ENCODE results near the gene HCN2.
A peak's percentile ranks its signal among the peaks of the same experiment; 100 is the strongest.
"Not testable (repeated sequence)": the region's sequence is repeated elsewhere in the genome, so short reads cannot be mapped to it uniquely, and the experiment has no call there.

HCN2 gene

GRCh38 chr19:597406-598315 lies 8.0 kb downstream of the HCN2 start:
- Mint-ChIP-seq H3K27ac (no peak overlapping the region), H3K4me1 (ENCODE audit: low read depth) (no peaks in the 10 kb centered on the region), H3K4me3 (no peak overlapping the region), H3K36me3 (ENCODE audit: low read depth) (no peaks in the 10 kb centered on the region), H3K9me3 (no peaks in the 10 kb centered on the region), H3K27me3 (ENCODE audit: low read depth) (peaks cover 9% of the 10 kb centered on the region)
- DNase-seq (ENCODE audit: low spot score) = no peak

- Mint-ChIP-seq H3K9me3 (no peaks in the 10 kb centered on the region), H3K27me3 (ENCODE audit: low read depth) (no peaks in the 10 kb centered on the region), H3K4me3 (no peak overlapping the region), H3K27ac (no peak overlapping the region), H3K36me3 (ENCODE audit: low read depth) (no peaks in the 10 kb centered on the region), H3K4me1 (ENCODE audit: low read depth) (no peaks in the 10 kb centered on the region)
- no peak for DNase-seq (ENCODE audit: low spot score)
Observed at GRCh38 chr19:601310-601709, 11.6 kb downstream of the HCN2 start.

- no peak for DNase-seq (ENCODE audit: low spot score)
- no peaks in the 10 kb centered on the region for H3K36me3 Mint-ChIP-seq (ENCODE audit: low read depth)
- no peaks in the 10 kb centered on the region for H3K27me3 Mint-ChIP-seq (ENCODE audit: low read depth)
- no peak overlapping the region for H3K27ac Mint-ChIP-seq
- no peaks in the 10 kb centered on the region for H3K9me3 Mint-ChIP-seq
- H3K4me3 Mint-ChIP-seq = no peak overlapping the region
- no peaks in the 10 kb centered on the region for H3K4me1 Mint-ChIP-seq (ENCODE audit: low read depth)
Observed at GRCh38 chr19:601790-602189, 12.1 kb downstream of the HCN2 start.

GRCh38 chr19:602391-603301 lies 13.0 kb downstream of the HCN2 start:
- no peaks in the 10 kb centered on the region for H3K27me3 Mint-ChIP-seq (ENCODE audit: low read depth)
- DNase-seq (ENCODE audit: low spot score) = no peak
- no peak overlapping the region for H3K4me3 Mint-ChIP-seq
- no peaks in the 10 kb centered on the region for H3K9me3 Mint-ChIP-seq
- H3K27ac Mint-ChIP-seq = no peak overlapping the region
- H3K36me3 Mint-ChIP-seq (ENCODE audit: low read depth) = no peaks in the 10 kb centered on the region
- H3K4me1 Mint-ChIP-seq (ENCODE audit: low read depth) = no peaks in the 10 kb centered on the region

- H3K27me3 Mint-ChIP-seq (ENCODE audit: low read depth); H3K36me3 Mint-ChIP-seq (ENCODE audit: low read depth); DNase-seq (ENCODE audit: low spot score); H3K9me3 Mint-ChIP-seq; H3K4me1 Mint-ChIP-seq (ENCODE audit: low read depth); H3K27ac Mint-ChIP-seq; H3K4me3 Mint-ChIP-seq: not testable (repeated sequence)
Observed at GRCh38 chr19:603302-603639, 13.6 kb downstream of the HCN2 start.

- not testable (repeated sequence) for H3K27me3 Mint-ChIP-seq (ENCODE audit: low read depth); DNase-seq (ENCODE audit: low spot score); H3K9me3 Mint-ChIP-seq; H3K4me3 Mint-ChIP-seq; H3K27ac Mint-ChIP-seq; H3K36me3 Mint-ChIP-seq (ENCODE audit: low read depth); H3K4me1 Mint-ChIP-seq (ENCODE audit: low read depth)
Observed at GRCh38 chr19:603779-604178, 14.1 kb downstream of the HCN2 start.

GRCh38 chr19:604355-604754 lies 14.7 kb downstream of the HCN2 start:
- H3K27me3 Mint-ChIP-seq (ENCODE audit: low read depth) = no peaks in the 10 kb centered on the region
- peak overlapping the region; percentile 36 for H3K27ac Mint-ChIP-seq
- H3K36me3 Mint-ChIP-seq (ENCODE audit: low read depth) = no peaks in the 10 kb centered on the region
- no peak overlapping the region for H3K4me3 Mint-ChIP-seq
- no peaks in the 10 kb centered on the region for H3K4me1 Mint-ChIP-seq (ENCODE audit: low read depth)
- no peaks in the 10 kb centered on the region for H3K9me3 Mint-ChIP-seq
- peak; percentile 32 for DNase-seq (ENCODE audit: low spot score)

GRCh38 chr19:605061-605971 lies 15.6 kb downstream of the HCN2 start:
- not testable (repeated sequence) for H3K27ac Mint-ChIP-seq; H3K27me3 Mint-ChIP-seq (ENCODE audit: low read depth); H3K4me3 Mint-ChIP-seq; H3K36me3 Mint-ChIP-seq (ENCODE audit: low read depth); H3K4me1 Mint-ChIP-seq (ENCODE audit: low read depth); H3K9me3 Mint-ChIP-seq
- DNase-seq (ENCODE audit: low spot score) = peak; percentile 38

GRCh38 chr19:607301-608154 lies 17.8 kb downstream of the HCN2 start:
- Mint-ChIP-seq H3K4me3 (no peak overlapping the region), H3K9me3 (no peaks in the 10 kb centered on the region), H3K36me3 (ENCODE audit: low read depth) (no peaks in the 10 kb centered on the region), H3K27me3 (ENCODE audit: low read depth) (no peaks in the 10 kb centered on the region), H3K4me1 (ENCODE audit: low read depth) (peaks cover 3% of the 10 kb centered on the region), H3K27ac (peak overlapping the region; percentile 26)
- DNase-seq (ENCODE audit: low spot score) = no peak

- no peaks in the 10 kb centered on the region for H3K36me3 Mint-ChIP-seq (ENCODE audit: low read depth)
- no peaks in the 10 kb centered on the region for H3K9me3 Mint-ChIP-seq
- H3K27me3 Mint-ChIP-seq (ENCODE audit: low read depth) = no peaks in the 10 kb centered on the region
- no peak overlapping the region for H3K4me3 Mint-ChIP-seq
- no peak for DNase-seq (ENCODE audit: low spot score)
- H3K4me1 Mint-ChIP-seq (ENCODE audit: low read depth) = peaks cover 3% of the 10 kb centered on the region
- no peak overlapping the region for H3K27ac Mint-ChIP-seq
Observed at GRCh38 chr19:608155-609003, 18.7 kb downstream of the HCN2 start.

GRCh38 chr19:609004-609346 lies 19.3 kb downstream of the HCN2 start:
- Mint-ChIP-seq H3K27me3 (ENCODE audit: low read depth) (no peaks in the 10 kb centered on the region), H3K27ac (no peak overlapping the region), H3K4me1 (ENCODE audit: low read depth) (peaks cover 3% of the 10 kb centered on the region), H3K4me3 (no peak overlapping the region), H3K36me3 (ENCODE audit: low read depth) (no peaks in the 10 kb centered on the region), H3K9me3 (no peaks in the 10 kb centered on the region)
- no peak for DNase-seq (ENCODE audit: low spot score)

- Mint-ChIP-seq H3K4me1 (ENCODE audit: low read depth) (peaks cover 3% of the 10 kb centered on the region), H3K9me3 (no peaks in the 10 kb centered on the region), H3K4me3 (peak overlapping the region; percentile 88), H3K27ac (peak overlapping the region; percentile 96), H3K27me3 (ENCODE audit: low read depth) (no peaks in the 10 kb centered on the region), H3K36me3 (ENCODE audit: low read depth) (peaks cover 2% of the 10 kb centered on the region)
- DNase-seq (ENCODE audit: low spot score) = no peak
Observed at GRCh38 chr19:610071-610800, 20.6 kb downstream of the HCN2 start.

Measured in T-helper 2 cell treated with Interferon-gamma antibody and Interleukin-4, amounts not matched to agents 5 μg/mL and 100 μg/mL, for 36 hours (primary cell).